Astrocyte of the hippocampus (primary cell): ENCODE results near the gene ZCCHC14.
A peak's percentile ranks its signal among the peaks of the same experiment; 100 is the strongest.

ENCODE experiments used
- DNase-seq: peaks from one replicate; pipeline ENCODE4 v3.0.0; 2011; ENCODE audit warnings: low read depth, low spot score

Gene ZCCHC14

DNA sequence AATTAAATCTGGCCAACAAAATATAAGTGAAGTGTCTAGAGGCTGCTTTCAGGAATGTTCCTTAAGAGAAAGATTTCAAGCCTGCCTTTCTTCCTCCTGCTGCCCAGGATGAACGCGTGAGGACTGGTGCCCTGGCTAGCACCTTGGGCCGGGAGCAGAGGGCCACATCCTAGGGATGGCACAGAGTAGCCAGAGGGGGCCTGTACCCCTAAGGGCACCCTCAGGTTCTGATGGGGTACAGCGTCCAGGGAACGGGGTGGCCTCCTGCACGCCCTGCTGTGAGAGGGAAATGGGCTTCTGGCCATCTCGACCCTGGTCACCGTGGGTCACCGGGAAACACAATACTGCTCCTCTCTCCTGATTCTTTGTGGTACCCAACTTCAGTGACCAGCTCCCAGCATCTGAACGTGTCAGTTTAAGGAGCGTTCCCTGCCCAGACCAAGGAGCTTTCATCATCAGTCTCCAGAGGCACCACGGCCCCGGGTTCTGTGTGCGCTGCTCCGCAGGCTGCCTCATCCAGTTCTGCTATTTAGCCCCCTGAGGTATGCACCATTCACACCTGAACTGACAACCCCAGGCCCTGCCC is 60.4 kb downstream of the ZCCHC14 start:
- DNase-seq, result no peak

DNA sequence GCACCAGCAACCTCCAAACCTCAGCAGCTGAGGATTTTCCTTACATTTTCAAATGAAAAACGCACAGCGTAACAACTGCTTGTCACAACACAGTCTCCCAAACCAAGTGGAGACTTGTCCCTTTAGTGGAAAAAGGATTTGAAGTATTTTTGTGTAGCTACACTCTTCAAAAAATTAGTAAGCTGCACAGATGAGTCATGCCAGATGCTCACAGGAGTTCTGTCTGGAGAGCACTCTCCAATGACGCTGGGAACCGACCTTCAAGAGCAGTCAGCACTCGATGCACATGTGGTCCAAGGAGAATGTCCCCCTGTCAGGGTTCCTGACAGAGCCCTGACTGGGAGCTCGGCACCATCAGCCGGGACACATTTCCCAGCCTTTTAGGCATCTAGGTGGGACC is 60.9 kb downstream of the ZCCHC14 start:
- peak; percentile 78 for DNase-seq

DNA sequence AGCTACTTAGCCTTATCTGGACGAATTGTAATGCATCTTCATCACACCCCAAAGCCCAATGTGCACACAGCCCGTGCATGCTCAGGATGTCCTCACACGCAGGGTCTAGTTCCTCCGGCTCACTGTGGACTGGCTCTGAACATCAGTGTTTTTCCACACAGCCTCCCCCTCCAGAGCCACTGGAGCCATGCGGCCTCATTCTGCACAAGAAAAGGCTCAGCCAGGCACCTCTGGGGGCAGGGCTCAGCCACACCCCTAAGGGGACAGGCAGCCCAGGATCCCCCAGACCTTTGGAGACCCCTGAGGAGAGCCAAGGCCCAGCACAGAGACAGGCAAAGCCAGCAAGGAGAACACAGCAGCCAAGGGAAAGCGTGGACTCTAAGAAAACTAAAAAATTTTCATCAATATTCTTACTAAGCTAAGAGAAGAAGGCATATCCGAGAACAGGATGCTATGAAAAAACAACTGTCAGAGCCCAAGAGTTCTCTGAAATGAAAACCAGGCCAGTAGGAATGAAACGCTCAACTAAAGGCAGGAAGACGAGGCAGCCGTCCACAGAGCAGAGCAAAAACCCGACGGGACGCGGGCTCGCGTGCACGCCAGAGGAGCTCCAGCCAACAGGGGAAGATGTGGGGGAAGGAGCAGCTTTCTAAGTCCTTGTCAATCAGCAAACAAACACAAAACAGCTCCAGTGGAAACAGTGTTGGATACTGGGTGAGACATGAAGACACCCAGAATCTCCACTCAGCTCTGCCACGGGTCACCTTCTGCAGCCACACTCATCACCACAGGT is 66.2 kb downstream of the ZCCHC14 start:
- no peak for DNase-seq

DNA sequence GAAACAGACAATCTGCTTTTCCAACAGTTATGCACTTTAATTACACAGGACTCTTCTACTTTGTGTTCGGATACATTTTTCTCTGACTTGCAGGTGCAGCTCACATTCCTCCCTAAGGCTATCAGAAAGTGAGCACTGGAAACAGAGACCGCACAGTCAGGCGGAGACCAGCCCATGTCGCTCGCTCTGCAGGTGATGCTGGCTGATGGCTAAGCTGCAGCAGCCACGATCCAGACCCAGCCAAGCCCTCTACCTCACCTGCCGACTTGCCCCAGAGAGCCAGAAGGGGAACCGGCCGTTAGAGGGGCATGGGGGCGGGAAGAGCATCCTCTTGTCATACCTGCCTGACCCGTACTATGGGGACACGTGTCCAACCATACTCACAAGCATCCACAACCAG is 66.9 kb downstream of the ZCCHC14 start:
- DNase-seq, result no peak

DNA sequence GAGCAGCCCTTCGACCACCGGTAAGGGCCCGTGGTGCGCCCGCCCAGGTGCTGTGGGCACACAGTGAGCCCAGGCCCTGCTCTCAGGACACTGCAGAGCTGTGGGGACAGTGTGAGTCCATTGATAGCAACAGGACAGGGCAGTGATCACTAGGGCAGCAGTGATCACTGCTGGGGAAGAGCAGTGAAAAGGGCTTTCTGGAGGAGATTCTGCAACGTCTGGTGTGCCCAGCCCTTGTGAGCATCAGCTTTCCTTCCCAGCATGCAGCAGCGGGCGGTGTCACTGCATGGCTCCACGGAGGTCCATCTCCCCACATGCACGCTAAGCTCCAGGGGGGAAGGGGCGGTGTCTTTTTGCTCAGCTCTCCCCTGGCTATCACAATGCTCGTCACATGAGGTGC is 68.6 kb downstream of the ZCCHC14 start:
- no peak for DNase-seq

DNA sequence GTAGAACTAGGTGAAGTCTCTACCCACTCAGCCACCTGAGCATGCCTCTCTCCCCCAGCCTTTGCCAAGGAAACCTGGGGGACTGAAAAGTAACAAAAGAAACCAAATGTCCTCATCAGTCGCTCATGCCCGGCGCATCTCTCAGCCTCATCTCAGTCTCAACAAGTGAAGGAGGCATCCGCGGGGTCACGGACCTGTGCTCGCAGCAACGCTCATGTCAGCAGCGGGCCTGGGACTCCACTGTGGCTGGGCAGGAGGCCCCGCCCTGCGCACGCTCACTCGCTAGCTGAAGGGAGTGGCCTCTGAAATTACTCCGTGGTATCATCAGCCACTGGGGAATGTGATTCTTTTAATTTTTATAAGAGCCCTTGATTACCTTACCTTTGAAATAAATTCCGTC is 69.4 kb downstream of the ZCCHC14 start:
- no peak for DNase-seq

DNA sequence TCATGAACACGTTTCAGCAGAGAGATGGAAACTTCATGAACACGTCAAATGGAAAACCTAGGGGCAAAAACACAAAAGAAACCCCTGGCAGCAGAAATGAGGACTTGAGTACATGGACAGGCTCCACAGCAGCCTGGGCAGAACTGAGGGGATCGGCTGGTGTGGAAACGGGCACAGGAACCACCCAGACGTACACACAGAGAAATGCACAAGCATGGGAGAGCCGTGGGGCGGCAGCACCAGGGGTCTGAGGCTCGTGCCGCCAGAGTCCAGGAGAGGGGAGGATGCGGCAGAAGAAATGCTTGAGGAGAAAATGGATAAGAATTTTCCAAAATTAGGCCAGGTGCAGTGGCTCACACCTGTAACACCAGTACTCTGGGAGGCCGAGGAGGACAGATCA is 70.7 kb downstream of the ZCCHC14 start:
- DNase-seq, result no peak

DNA sequence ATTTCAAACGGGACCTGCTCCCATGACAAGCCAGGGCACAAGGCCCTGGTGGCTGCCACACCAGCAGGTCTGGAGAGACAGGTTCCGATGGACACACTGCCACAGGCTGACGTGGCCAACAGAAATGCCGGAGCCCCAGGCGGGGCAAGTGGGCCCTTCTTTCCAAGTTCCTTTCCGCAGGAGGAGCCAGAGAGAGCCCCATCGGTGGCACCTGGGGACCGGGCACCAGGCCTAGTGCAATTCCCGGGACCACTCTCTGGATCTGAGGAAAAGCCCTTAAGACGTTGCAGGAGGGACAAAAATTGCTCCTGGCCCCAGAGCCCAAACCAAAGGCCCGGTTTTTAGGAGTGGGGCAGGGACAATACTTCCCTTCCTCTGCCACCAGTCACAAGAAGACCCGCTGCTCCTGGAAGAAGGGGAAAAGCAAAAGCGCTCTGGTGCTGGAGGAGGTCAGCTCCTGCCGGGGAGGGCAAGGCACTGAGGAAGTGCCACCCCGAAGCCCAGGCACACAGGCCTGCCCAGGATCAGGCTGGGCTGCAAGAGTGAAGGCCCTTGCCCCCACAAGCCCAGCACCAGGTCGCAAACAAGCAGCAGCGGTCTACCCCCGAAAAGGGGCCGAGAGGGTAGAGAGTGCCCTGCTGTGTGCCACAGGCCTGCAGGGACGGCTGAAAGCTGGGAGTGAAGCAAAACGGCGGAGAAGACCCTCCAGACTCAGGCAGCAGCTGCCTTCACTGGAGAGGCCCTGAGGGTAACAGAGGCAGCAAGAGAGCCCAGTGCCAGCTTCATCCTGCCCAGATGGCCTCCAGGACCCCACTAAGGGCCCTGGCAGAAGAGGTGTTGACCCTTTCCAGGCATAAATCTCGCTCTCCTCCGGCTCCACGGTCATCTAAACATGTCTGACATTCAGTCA is 71.6 kb downstream of the ZCCHC14 start:
- DNase-seq, result no peak

DNA sequence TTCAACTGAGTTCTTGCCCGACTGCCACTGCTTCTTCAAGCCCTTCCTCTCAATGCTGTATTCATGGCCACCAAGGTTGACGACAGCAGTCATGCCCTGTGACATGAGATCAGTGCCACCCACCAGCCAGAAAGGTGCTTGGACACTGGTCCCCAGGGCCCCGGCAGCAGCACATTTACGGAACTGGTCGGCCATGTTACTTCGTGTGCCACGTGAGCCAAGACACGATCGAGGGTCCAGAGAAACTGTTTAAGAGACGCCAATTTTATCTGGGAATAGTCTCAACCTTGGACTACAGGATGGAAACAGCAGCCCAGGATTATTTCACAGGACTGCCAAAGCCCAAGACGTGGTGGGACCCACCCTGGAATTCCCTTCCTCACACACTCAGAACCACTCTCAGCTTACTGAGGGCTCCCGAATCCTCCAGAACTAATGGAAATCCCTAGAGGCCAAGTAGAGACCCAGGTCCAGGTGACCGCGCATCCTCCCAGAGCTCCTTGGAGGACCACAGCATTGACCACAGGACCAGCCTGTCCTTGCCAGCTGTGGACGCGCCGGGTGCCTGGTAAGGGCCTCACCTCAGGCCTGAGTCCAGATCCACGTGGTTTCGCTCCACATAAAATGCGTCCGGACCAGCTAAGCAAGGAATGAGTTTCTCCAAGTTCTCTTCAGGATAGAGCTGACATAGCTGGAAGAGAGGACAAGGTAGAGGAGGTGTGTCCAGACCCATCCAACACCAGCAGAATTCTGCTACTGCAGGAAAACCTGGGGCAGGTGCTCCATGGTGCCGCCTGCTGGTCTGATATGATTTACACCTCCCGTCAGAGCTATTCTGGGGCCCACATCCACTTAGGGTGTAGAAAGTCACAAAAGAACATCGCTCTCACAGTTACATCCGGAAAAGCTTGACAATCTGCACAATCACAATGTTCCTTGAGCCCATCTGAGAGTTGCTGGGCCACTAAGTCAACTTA is 72.5 kb downstream of the ZCCHC14 start:
- DNase-seq, result no peak

DNA sequence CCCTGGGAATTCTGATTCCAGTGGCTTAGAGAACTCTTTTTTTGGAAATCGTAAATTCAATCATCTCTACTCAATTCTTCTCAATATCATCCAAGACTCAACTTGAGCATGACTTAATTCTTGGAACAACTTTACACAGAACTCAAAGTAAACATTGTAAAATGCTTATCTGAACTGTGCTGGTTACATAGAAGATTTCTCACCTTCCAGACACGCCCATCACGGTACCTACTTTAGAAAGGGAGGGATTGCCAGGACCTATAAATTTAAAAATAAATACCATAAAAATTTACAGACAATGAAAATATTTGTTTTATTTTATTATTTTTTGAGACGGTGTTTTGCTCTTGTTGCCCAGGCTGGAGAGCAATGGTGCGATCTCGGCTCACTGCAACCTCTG is 74.2 kb downstream of the ZCCHC14 start:
- DNase-seq, result no peak

DNA sequence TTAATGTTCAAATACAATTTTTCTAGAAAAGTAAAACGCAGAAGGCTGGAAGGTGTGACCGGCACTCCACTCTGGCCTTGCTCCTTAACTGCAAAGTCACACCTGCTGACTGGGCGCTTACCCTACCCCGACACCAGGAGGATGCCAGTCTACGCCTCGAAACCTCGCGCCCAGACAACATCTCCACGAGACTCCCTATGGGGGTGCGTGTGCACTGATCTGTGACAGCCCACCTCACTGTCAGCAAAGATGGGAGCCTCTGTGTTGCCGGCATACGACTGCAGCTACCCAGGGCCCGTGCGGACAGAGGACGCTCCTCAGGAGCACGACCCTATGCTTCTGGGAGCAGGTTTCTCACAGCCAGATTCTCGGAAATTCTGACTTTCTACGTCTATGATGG is 74.6 kb downstream of the ZCCHC14 start:
- no peak for DNase-seq

DNA sequence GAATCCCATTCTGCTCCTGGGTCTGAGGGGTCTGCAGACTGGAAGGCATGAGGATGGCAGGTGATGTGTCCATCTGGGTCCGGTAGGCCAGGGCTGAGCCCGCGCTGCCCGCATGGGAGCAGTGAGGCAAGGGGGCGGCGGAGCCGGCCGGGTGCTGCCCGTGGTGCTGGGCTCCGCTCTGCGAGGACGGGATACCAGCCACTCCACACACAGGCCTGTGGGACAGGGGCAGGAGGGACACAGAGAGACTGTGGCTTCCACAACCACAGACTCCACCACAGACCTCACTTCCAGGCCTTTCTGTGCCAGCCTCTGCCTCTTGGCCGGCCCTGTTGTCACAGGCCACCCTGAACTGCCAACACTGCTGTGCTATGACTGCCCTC is 75.3 kb downstream of the ZCCHC14 start:
- DNase-seq, result no peak

DNA sequence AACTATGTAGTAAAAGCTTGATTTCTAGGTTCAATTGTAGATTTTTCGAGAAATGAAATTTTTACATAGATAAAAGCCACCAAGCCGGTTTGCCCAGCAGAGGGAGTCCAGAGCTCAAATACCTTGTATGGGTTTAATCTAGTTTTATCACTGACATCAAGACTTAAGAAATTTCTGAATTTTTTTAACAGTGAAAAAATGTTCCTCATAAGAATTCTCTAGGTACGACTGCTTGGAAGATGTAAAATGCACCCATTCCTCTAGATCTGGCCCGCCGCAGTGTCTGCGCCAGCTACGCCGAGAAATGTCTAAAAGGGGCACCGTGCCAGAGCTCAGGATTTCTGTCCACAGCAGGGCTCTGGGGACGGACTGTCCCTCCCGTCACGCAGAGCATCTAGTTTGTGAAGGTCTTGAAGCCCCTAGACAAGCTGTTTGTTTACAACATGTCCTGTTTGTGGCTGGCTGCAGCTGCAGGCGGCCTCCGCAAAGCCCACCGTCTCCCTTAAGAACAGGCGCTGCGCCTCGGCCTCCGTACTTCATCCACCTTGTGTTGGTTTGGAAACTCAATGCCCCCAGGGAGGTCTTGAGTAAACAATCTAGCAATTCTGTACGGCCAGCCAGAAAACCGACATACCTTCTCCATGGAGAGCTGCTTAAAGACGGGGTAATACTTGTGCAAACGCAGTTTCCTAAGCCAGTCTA is 75.8 kb downstream of the ZCCHC14 start:
- DNase-seq, result peak; percentile 67

DNA sequence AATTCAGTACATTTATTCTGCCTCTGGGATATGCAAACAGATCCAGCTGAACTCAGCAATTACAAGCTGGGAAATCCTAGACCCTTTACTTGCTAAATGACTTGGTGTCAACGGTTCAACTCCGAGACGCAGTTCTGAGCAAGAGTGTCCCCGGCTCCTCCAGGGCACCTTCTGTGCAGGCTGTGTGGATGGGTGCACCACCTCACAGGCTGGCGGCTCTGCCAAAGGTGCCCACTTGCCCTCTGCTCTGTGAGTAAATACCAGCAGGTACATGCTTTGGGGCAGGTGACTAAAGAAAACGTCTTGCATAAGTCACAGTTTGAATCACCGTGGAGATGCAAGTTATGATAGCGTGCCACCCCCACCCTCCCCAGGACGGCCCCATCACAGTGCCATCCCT is 77.4 kb downstream of the ZCCHC14 start:
- DNase-seq, result no peak

DNA sequence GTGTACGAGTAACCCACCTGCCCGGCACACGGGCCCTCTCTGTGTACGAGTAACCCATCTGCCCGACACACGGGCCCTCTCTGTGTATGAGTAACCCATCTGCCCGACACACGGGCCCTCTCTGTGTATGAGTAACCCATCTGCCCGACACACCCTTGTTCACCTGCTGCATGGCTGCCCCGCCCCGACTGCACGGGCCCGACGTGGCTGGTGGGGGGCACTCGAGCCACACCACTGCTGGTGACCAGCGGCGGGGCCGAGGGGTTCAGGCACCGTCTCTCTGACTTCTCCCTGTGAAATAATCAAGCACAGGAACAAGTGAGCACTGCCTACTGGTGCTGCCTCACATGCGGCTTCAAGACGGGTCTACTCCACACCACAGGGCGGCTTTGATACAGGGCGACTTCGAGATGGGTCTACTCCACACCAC is 78.6 kb downstream of the ZCCHC14 start:
- DNase-seq, result no peak

DNA sequence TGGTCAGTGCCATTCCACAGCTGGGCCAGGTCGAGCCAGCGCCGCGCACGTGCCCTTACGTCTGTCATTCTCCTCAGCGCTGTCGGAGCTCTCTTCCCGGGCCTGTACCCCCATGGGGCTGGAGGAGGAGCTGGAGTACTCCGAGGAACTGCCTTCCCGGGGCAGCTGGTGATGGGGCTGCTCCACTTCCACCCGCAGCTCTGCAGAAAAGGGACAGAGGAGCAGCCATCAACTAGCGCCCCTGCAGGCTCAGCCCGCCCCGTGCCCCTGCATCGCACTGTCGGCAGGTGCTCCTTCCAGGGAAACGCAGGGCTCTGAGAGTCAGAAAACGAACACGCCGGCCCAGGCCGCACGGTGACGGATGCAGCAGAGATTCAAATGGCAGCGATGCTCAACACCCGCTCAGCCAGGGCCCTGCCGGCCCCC is 79.8 kb downstream of the ZCCHC14 start:
- no peak for DNase-seq

DNA sequence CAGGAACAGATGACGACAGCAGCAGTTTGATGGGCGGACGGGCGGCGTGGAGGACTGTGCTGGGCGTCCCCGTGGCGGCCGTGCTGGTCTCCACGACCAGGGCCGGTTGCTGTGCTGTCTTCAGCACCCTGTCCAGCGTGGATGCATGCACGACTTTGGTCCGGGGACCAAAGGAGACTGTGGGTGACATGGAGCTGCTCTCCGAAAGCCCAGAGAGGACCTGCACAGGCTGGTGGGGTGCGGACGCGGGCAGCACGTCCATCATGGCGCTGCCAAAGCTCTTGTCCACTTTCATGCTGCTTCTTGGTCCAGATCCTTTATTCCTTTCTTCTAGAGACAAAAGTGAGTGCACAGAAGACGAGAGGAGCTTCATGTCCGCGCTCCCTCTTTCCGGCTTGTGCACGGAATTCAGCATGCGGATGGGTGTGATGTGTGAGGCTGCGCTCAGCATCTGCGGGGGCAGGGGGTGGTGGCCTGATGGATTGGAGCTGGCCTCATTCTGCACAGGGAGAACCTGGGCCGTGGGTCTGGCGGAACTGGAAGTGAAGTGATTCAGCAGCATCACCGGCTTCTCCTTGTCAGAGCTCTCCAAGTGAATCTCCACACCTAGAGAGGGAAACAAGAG is 80.3 kb downstream of the ZCCHC14 start:
- DNase-seq, result no peak

DNA sequence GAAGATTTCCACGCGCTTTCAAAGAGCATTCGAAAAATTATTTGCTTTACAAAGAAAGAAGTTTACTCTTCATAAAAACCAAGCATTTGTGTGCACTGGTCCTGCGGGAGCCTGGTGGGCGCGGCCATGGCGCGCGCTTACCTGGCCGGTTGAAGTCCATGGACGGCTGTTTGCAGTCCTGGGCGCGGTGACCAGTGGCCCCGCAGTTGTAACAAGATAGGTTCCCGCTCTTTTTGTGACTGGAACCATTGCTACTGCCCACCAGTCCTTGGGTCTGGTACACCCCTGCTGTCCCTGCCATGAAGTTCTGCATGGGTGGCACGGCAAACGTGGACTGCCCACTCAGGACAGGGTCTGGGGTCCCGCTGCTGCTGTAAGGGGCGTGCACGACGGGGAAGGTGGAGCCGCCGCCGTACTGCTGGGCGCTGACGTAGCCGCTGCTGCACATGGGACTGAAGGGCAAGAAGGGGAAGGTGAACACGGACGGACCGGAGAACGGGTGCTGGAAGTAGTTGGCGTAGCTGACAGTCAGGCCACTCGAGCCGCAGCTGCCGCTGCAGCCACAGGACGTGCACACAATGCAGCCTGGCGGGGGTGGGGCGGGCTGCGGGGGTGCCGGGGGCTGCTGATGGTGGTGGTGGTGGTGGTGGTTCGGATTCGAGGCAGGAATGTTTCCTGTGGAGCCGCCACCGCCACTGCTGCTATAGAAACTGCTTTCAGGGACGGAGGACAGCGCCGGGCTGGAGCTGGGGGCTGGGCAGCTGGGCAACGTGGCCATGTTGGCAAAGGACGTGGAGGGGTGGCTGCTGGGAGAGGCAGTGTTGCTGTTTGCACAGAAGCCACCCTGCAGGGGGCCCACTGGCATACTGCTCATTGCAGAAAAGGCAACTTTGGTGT is 81.2 kb downstream of the ZCCHC14 start:
- no peak for DNase-seq

DNA sequence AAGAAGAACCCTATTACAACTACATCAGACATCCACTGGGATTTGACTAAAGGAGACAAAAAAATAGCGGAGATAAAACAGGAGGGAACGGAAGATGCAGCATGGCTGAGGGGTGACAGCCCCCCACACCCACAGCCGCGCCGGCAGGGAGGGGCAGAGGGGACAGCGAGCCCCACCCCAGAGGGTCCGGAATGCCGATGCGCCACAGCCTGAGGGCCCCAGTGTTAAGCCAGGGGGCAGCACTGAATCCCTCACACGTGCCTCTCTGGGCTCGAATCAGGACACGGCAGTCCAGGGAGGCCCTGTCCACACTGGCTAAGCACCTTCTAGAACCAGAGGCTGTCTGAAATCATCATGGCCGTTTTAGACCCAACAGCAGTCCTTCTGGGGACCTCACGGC is 81.9 kb downstream of the ZCCHC14 start:
- DNase-seq, result no peak
